Kidney tubule cell (primary cell): ENCODE results near the gene C11orf71.

ENCODE experiments used
- DNase-seq: peaks from one replicate; pipeline ENCODE4 v3.0.0-alpha.2; 2018; ENCODE audit warnings: low spot score

C11orf71 gene

DNA sequence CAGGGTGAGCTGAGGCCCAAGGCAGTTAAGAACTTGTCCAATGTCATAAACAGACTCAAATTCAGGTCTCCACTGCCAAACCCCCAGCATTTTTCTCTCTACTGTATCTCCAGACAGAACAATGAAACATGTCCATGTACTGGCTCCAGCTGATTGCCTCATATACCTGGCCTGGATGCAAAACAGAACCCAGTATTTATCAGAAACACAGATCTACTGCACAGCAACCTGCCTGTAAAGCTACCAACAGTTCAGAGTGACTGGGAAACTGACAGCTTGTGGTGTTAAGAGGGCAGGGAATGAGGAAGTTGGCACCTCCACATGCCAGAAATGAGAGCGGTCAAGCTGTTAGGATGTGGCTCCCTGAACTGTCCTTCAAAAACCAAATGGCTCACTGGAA lies 41.6 kb downstream of the C11orf71 start:
- peak; percentile 72 for DNase-seq

- DNase-seq = peak; percentile 93
Measured at GRCh38 chr11:114354076-114354475, 46.2 kb downstream of the C11orf71 start.

GRCh38 chr11:114353443-114353842 lies 46.9 kb downstream of the C11orf71 start:
- DNase-seq = no peak

GRCh38 chr11:114350022-114350421 lies 50.3 kb downstream of the C11orf71 start:
- no peak for DNase-seq
